Right hindlimb (tissue), 1 donor: ENCODE data around the gene PRTFDC1.
"Not testable (repeated sequence)": the region's sequence is repeated elsewhere in the genome, so short reads cannot be mapped to it uniquely, and the experiment has no call there.

ENCODE experiments used
- DNase-seq: peaks from one replicate; pipeline ENCODE4 v3.0.0-alpha.2; 2018

Gene PRTFDC1

GRCh38 chr10:24952143-24952706 lies at the start of gene PRTFDC1:
PRTFDC1 (minus strand) TSS chr10:24952606; CDS start chr10:24952575, 31 bp downstream.
- peak; percentile 82 for DNase-seq

- no peak for DNase-seq
Observed at GRCh38 chr10:24998044-24998443, 45.6 kb upstream of the PRTFDC1 start.

GRCh38 chr10:24995072-24995471 lies 42.7 kb upstream of the PRTFDC1 start:
- DNase-seq, result no peak

GRCh38 chr10:24993237-24993958 lies 41.0 kb upstream of the PRTFDC1 start:
- no peak for DNase-seq

- DNase-seq, result no peak
Observed at GRCh38 chr10:24992512-24993133, 40.2 kb upstream of the PRTFDC1 start.

GRCh38 chr10:24991298-24991697 lies 38.9 kb upstream of the PRTFDC1 start:
- DNase-seq, result no peak

- no peak for DNase-seq
Observed at GRCh38 chr10:24989867-24990266, 37.5 kb upstream of the PRTFDC1 start.

GRCh38 chr10:24988831-24989640 lies 36.6 kb upstream of the PRTFDC1 start:
- no peak for DNase-seq

GRCh38 chr10:24984906-24985305 lies 32.5 kb upstream of the PRTFDC1 start:
- DNase-seq, result no peak

GRCh38 chr10:24983946-24984345 lies 31.5 kb upstream of the PRTFDC1 start:
- DNase-seq, result no peak

- DNase-seq, result no peak
Observed at GRCh38 chr10:24983130-24983529, 30.7 kb upstream of the PRTFDC1 start.

- no peak for DNase-seq
Observed at GRCh38 chr10:24982319-24983112, 30.1 kb upstream of the PRTFDC1 start.

GRCh38 chr10:24981161-24981710 lies 28.8 kb upstream of the PRTFDC1 start:
- no peak for DNase-seq

- no peak for DNase-seq
Observed at GRCh38 chr10:24979685-24980084, 27.3 kb upstream of the PRTFDC1 start.

- DNase-seq, result peak; percentile 75
Observed at GRCh38 chr10:24974976-24975375, 22.6 kb upstream of the PRTFDC1 start.

GRCh38 chr10:24973163-24973562 lies 20.8 kb upstream of the PRTFDC1 start:
- DNase-seq, result no peak

- DNase-seq, result no peak
Observed at GRCh38 chr10:24971374-24971773, 19.0 kb upstream of the PRTFDC1 start.

GRCh38 chr10:24969841-24970281 lies 17.5 kb upstream of the PRTFDC1 start:
- DNase-seq, result peak; percentile 72

- DNase-seq, result not testable (repeated sequence)
Observed at GRCh38 chr10:24968951-24969350, 16.5 kb upstream of the PRTFDC1 start.

- DNase-seq, result no peak
Observed at GRCh38 chr10:24968349-24968748, 15.9 kb upstream of the PRTFDC1 start.

GRCh38 chr10:24966962-24967481 lies 14.6 kb upstream of the PRTFDC1 start:
- DNase-seq, result no peak

- no peak for DNase-seq
Observed at GRCh38 chr10:24965051-24965450, 12.6 kb upstream of the PRTFDC1 start.
